Smooth muscle cell (in vitro differentiated cells): ENCODE results near the gene SGF29. TPM values are rescaled to one million over a fixed set of nuclear protein-coding genes. Genes with fewer than 3 reads are reported as not detected.

ENCODE experiments used
- DNase-seq: peaks from one replicate; lab custom pipeline; 2025; ENCODE audit not compliant: unreplicated experiment; lab: John Stamatoyannopoulos, UW
- H2AFZ ChIP-seq: fragments of 200-600 bp; sonication (generic); 2 replicates; pipeline ENCODE4 v1.6.0; 2016; ENCODE audit warnings: antibody characterized with exemption, low read depth, mild to moderate bottlenecking
- H3F3A ChIP-seq: fragments of 200-600 bp; sonication (generic); 2 replicates; pipeline ENCODE4 v1.6.0; 2017; ENCODE audit warnings: antibody characterized with exemption, low read depth
- H3K27ac ChIP-seq: fragments of 200-600 bp; sonication (generic); 2 replicates; pipeline ENCODE4 v1.5.1; 2016; ENCODE audit warnings: low read depth, mild to moderate bottlenecking
- H3K27me3 ChIP-seq: fragments of 200-600 bp; sonication (generic); 2 replicates; pipeline ENCODE4 v1.6.1; 2016; ENCODE audit warnings: low read depth, mild to moderate bottlenecking
- H3K36me3 ChIP-seq: fragments of 200-600 bp; sonication (generic); 2 replicates; pipeline ENCODE4 v1.5.1; 2016; ENCODE audit warnings: low read depth
- H3K4me1 ChIP-seq: fragments of 200-600 bp; sonication (generic); 2 replicates; pipeline ENCODE4 v1.5.1; 2016; ENCODE audit warnings: low read depth
- H3K4me2 ChIP-seq: fragments of 200-600 bp; sonication (generic); 2 replicates; pipeline ENCODE4 v1.6.0; 2016; ENCODE audit warnings: mild to moderate bottlenecking
- H3K4me3 ChIP-seq: fragments of 200-600 bp; sonication (generic); 2 replicates; pipeline ENCODE4 v1.5.1; 2016; ENCODE audit warnings: mild to moderate bottlenecking
- H3K79me2 ChIP-seq: fragments of 200-600 bp; sonication (generic); 2 replicates; pipeline ENCODE4 v1.6.0; 2016; ENCODE audit warnings: low read depth, mild to moderate bottlenecking
- H3K9ac ChIP-seq: fragments of 200-600 bp; sonication (generic); 2 replicates; pipeline ENCODE4 v1.6.0; 2016; ENCODE audit warnings: low read depth
- H3K9me3 ChIP-seq: fragments of 200-600 bp; sonication (generic); replicated peaks from 2 replicates; pipeline ENCODE4 v1.5.1; 2016; ENCODE audit warnings: low read depth
- H4K20me1 ChIP-seq: fragments of 200-600 bp; sonication (generic); 2 replicates; pipeline ENCODE4 v1.6.0; 2016; ENCODE audit warnings: low read depth
- CTCF ChIP-seq: fragments of 200-600 bp; sonication (generic); IDR thresholded peaks from 2 replicates; pipeline ENCODE4 v1.5.1; 2017; ENCODE audit warnings: borderline replicate concordance, mild to moderate bottlenecking, antibody characterized with exemption; ENCODE audit not compliant: insufficient read depth, poor library complexity, severe bottlenecking
- WGBS: methylation state at CpG from one replicate; pipeline ENCODE4 v1.1.7; 2016; ENCODE audit warnings: low lambda C conversion rate; 5-methylcytosine and 5-hydroxymethylcytosine counted together
- polyA plus RNA-seq: library from polyadenylated mRNA; unstranded; fragments of >200 nt; fragmentation: Nextera tagmentation; extraction: Ambion mirVana; gene quantifications from 2 replicates; pipeline ENCODE4 v1.2.1, GENCODE V29; 2016
- total RNA-seq: library from RNA; depleted of rRNA; stranded (reverse); fragments of >200 nt; gene quantifications from 2 replicates; pipeline ENCODE4 v1.2.3, GENCODE V29; 2014

Gene SGF29
- total and polyA plus RNA-seq, 2 experiments from 2014 or later = 5.7 to 9.4 TPM

DNA sequence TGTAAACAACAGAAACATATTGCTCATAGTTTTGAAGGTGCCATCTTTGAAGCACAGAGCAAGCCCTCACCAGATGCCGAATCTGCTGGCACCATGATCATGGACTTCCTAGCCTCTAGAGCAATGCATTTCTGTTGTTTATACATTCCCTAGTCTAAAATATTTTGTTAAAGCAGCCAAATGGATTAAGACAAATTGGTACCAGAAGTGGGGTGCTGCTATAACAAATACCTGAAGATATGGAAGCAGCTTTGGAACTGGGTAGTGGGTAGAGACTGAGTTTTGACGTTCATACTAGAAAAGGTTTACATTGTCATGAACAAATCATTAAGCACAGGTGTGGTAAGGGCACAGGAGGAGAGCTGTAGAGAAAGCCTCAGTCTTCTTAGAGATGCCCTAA is 13.6 kb downstream of the SGF29 start:
- Histone ChIP-seq H3K36me3 (no peaks in the 10 kb centered on the region), H3F3A (no peaks in the 10 kb centered on the region), H3K79me2 (peaks cover 5% of the 10 kb centered on the region), H4K20me1 (no peaks in the 10 kb centered on the region), H3K27ac (no peak overlapping the region), H3K4me1 (peaks cover 4% of the 10 kb centered on the region), H3K9ac (no peak overlapping the region), H3K4me3 (no peak overlapping the region), H3K27me3 (no peaks in the 10 kb centered on the region), H3K9me3 (peaks cover 4% of the 10 kb centered on the region), H3K4me2 (no peak overlapping the region), H2AFZ (no peak overlapping the region)
- 98% methylated on average over 2 of the region's 2 CpGs for WGBS
- DNase-seq = no peak
- no peak for TF ChIP-seq CTCF

DNA sequence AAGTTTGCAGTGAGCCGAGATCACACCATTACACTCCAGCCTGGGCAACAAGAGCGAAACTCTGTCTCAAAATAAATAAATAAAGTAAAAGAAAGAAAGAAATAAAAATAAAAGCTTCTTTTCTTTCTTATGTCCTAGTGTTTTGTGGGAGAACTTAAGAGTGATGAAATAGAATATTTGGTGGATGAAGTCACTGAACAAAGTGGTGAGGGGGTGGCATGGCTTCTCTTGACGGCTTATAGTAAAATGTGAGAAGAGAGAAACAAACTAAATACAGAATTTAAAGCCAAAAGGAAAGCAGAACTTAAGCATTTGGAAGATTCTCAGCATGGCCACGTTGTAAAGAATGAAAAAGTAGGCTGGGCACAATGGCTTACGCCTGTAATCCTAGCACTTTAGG is 15.3 kb downstream of the SGF29 start:
- no peak overlapping the region for H2AFZ ChIP-seq

GRCh38 chr16:28569968-28570752 is 16.4 kb downstream of the SGF29 start:
- Histone ChIP-seq H3K27me3 (no peaks in the 10 kb centered on the region), H2AFZ (no peak overlapping the region), H3K36me3 (no peaks in the 10 kb centered on the region), H3K4me3 (no peak overlapping the region), H3K9ac (no peak overlapping the region), H3K9me3 (peaks cover 4% of the 10 kb centered on the region), H3K27ac (no peak overlapping the region), H3K4me2 (no peak overlapping the region), H3K4me1 (peaks cover 6% of the 10 kb centered on the region), H4K20me1 (no peaks in the 10 kb centered on the region), H3F3A (no peaks in the 10 kb centered on the region), H3K79me2 (peaks cover 5% of the 10 kb centered on the region)
- 95% methylated on average over 4 of the region's 4 CpGs for WGBS
- no peak for DNase-seq
- TF ChIP-seq CTCF = no peak

More for the DNA sequence above, 15.3 kb downstream of the SGF29 start:
- Histone ChIP-seq H3K4me2 (no peak overlapping the region), H3K9me3 (peaks cover 4% of the 10 kb centered on the region), H3F3A (no peaks in the 10 kb centered on the region), H3K4me1 (peaks cover 6% of the 10 kb centered on the region), H3K36me3 (no peaks in the 10 kb centered on the region), H3K79me2 (peaks cover 5% of the 10 kb centered on the region), H3K27me3 (no peaks in the 10 kb centered on the region), H4K20me1 (no peaks in the 10 kb centered on the region), H3K9ac (no peak overlapping the region), H3K27ac (no peak overlapping the region), H3K4me3 (no peak overlapping the region)
- 75% methylated on average over 5 of the region's 5 CpGs for WGBS
- DNase-seq = no peak
- no peak for TF ChIP-seq CTCF
